NCI-H226 (cell line): ENCODE results near the gene EPB41L3.
"Not testable (repeated sequence)": the region's sequence is repeated elsewhere in the genome, so short reads cannot be mapped to it uniquely, and the experiment has no call there.

ENCODE experiments used
- DNase-seq: peaks from one replicate; pipeline ENCODE4 v3.0.0-alpha.2; 2015

EPB41L3 gene

DNA sequence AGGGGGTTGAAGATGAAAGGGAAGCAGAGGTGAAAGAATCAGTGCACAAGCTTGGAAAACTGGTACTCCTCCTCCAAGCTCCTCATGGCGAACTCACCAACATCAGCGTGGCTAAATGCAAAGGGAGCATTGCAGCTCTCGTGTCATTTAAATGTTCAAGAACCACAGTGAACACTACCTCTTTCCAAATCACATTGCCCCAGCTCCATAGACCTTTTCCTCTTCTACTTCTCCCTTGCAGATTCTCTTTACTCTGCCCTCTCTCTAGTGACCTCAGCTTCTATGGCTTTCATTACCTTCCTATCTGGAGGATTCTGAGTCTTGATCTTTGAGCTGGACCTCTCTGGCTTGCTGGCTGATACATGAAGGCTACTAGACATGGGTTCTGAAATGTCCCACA is 14.3 kb downstream of the EPB41L3 start:
- no peak for DNase-seq

DNA sequence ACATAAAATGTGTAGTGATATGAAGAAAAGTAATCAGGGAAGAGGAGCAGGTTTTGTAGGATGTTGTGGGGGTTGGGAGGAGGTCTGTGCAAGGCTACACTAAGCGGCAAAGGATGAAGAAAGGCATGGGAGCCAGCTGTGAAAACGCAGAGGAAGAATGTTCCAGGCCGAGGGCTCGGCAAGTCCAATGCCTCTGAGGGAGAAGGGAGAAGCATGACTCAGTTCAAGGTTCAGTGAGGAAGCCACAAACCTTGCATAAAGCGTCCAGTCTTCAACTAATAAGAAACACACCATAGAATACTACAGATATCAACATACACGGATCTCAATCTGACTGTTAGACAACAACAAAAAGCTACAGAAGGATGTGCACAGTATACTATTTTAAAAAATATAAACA is 16.2 kb downstream of the EPB41L3 start:
- no peak for DNase-seq

GRCh38 chr18:5524660-5525059 is 19.1 kb downstream of the EPB41L3 start:
- no peak for DNase-seq

DNA sequence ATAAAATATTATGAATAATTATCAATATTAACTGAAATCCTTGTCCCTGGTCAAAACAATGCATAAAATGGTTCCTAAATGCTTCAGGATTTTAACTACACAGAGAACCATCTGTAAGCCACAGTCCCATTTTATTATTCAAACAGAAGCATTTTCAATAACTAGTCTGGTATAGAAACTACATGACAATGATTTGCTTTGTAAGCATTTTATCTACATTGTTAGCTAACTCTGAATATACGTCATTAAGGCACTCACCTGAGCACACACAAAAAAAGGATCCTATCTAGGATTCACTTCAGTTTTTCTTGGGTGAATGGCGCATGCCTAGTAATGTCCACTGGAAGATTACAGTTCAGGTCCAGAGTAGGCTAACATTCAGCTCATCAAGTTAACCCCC is 22.8 kb downstream of the EPB41L3 start:
- DNase-seq, result no peak

GRCh38 chr18:5520464-5520863 is 23.3 kb downstream of the EPB41L3 start:
- no peak for DNase-seq

- DNase-seq, result no peak
Measured at GRCh38 chr18:5519448-5520298, 24.1 kb downstream of the EPB41L3 start.

- DNase-seq, result no peak
Measured at GRCh38 chr18:5518899-5519371, 24.9 kb downstream of the EPB41L3 start.

DNA sequence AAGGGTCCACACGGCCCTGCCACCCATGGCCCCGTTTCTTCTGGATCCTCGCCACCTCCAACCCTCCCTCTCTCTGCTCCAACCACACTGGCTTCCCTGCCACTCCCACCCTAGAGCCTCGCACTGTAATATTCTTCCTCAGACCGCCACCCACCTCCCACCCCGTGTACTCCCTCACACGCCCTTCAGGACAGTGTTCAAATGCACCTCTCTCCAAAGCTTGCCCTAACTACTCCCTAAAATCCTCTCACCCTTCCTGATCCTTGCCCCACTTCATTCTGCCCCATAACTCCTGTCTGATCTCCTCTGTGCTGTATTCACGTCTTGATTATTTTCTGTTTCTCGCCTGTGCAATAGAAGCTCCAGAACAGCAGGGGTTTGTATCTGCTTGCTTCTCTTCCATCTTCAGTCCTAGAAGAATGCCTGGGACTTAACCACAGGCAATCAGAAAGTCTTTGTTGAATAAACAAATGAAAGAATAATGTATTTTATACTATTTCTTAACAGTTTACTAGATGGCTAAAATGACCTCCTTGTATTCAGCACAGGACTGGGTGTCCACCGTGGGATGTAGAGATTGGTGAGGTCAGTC is 25.5 kb downstream of the EPB41L3 start:
- no peak for DNase-seq

DNA sequence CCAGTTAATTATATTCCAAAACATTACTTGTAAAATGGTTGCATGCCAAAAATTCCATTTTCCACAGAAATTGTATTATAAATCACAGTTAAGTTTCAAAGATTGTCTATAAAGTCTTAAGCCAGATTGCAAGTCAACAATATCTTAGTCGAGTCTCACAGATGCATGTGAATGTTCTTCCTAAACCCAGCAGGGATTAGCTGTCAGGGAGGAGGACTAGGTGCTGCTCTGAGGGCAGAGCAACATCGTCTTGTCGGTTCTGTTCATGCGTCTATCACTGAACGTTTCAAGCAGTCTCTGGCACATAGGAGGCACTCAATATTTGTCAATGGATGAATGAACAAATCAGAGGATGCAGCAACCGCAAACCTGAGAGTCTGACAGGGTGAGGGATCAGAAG is 27.0 kb downstream of the EPB41L3 start:
- no peak for DNase-seq

DNA sequence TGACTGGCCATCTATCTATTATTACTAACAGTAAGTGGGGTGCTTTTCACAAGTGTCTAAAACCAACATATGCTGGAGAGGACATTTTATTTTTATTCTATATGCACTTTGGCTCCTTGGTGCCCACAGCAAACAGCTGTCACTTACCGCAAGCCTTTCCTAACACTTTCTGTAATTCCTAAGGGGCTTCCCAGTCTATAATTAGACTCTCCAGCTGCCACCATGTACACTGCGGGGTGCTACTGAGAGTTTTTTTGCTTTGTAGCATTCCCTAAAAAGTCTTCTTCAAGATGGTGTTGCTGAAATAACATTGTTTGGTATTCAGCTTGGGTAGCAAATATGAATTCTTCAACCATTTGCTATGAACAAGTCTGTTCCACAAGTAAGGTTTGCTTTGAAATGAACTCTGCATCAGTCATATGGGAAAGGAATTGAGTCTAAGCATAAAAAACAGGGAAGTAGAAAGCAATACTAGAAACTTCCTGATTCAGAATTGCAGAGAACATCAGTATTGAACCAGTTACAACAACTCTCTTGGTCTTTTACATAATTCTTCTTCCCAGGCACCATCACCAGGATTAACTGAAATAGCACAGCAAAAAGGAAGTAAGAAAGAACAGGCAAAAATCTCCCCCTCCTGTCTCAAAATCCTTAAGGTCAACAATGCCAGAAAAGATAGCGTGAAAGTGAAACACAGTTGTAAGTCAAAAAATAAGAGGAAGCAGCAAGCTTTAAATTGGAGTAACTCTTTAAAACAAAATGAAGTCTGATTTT is 28.6 kb downstream of the EPB41L3 start:
- no peak for DNase-seq

DNA sequence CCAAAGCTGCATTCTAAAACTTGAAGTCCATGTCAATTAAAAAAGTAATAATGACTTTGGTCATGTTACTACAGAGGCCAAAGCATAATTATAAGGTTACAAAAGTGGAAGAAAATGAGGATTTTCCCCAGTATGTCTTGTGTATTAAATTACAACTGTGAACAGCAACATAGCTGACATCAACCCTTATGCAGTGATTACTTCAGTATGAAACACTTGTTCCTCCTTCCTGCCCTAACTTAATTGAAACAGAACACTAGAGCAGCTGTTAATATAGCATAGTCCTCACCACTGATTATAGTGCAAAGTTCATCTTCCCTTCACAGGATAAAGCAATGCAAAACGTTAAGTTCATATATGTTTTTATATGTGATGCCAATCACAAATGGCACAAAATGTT is 29.9 kb downstream of the EPB41L3 start:
- DNase-seq, result no peak

- no peak for DNase-seq
Measured at GRCh38 chr18:5512176-5512575, 31.6 kb downstream of the EPB41L3 start.

GRCh38 chr18:5511541-5511940 is 32.3 kb downstream of the EPB41L3 start:
- DNase-seq, result not testable (repeated sequence)

- DNase-seq, result no peak
Measured at GRCh38 chr18:5510135-5510846, 33.5 kb downstream of the EPB41L3 start.

- DNase-seq, result no peak
Measured at GRCh38 chr18:5508821-5509220, 35.0 kb downstream of the EPB41L3 start.

- no peak for DNase-seq
Measured at GRCh38 chr18:5507756-5508155, 36.0 kb downstream of the EPB41L3 start.

GRCh38 chr18:5506174-5506573 is 37.6 kb downstream of the EPB41L3 start:
- no peak for DNase-seq

- DNase-seq, result no peak
Measured at GRCh38 chr18:5503740-5504139, 40.1 kb downstream of the EPB41L3 start.

DNA sequence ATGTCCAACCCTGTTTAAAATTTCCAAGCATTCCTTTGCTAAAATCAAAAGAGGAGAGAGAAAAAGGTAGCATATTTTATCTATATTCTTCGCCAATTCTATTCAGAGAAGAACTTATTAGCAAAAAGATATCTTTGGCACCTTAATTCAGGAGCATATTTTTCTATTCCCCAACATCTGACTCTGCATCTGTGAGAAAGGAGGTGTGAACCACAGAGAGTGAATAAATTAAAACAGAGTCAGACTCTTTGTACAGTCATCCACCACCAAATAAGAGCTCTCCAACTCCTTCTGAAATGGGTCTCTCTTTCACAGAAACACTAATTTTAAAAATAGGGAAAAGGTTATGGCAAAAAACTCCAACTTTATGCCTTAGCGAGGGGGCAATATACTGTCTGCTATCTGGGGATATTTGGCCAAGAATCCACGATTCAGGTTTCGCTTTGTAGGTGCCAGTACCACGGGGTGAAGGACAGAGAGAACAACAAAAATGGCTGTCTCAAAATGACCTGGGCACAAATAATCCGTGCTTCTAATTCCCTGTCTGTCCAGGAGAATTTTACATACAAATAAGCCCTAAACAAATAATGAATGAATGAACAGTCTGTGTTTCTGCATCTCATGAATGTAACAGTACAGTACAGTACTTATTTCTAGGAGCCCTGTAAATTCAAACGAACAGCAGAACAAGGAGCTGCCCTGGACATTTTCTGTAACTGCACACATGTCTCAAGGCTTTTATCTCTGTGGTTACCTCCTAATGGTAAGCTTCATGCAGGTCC is 43.4 kb downstream of the EPB41L3 start:
- no peak for DNase-seq

DNA sequence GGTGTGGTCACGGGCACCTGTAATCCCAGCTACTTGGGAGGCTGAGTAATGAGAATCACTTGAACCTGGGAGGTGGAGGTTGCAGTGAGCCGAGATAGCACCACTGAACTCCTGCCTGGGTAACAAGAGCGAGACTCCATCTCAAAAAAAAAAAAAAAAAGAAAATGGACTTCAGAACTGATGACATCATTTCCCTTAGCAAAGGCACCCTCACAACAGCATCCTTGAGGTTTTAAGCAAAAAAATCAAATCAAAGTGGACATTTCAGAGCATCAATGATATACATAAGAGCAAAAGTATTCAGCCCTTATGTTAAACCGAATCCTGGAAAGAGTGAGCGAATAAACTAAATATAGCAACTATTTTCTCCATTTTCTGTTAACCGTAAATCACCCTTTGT is 45.3 kb downstream of the EPB41L3 start:
- no peak for DNase-seq

DNA sequence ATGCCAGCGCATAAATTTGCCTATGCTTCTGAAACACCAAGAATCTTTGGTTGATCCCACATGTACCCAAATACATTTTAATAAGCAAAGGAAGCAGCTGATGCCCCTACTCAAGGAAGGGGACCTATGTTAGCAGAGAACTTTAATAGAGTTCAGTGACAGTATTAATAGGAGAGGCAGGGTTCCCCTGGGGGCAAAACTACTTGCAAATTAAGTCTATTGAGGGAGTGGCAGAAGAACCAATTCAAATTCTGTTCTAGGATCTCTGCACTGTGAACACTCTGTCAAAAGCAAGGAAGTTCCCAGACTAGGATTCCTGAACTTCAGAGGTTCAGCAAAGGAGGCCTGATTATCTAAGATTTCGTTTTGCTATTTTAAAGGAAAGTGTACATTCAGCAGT is 47.5 kb downstream of the EPB41L3 start:
- no peak for DNase-seq
